Measurements from ENCODE around the gene LRRC25. TPM values are rescaled to one million over a fixed set of nuclear protein-coding genes. Genes with fewer than 3 reads are reported as not detected.

Gene LRRC25
- total RNA-seq, 1 donor from 2014 or later, result not detected

GRCh38 chr19:18415178-18415867 lies 17.9 kb upstream of the LRRC25 start:
- no peak for TF ChIP-seq EZH2 (IDR thresholded peaks at IDR 0.05; ENCODE audit: insufficient read depth, low read length)
- TF ChIP-seq, protein P1, sequence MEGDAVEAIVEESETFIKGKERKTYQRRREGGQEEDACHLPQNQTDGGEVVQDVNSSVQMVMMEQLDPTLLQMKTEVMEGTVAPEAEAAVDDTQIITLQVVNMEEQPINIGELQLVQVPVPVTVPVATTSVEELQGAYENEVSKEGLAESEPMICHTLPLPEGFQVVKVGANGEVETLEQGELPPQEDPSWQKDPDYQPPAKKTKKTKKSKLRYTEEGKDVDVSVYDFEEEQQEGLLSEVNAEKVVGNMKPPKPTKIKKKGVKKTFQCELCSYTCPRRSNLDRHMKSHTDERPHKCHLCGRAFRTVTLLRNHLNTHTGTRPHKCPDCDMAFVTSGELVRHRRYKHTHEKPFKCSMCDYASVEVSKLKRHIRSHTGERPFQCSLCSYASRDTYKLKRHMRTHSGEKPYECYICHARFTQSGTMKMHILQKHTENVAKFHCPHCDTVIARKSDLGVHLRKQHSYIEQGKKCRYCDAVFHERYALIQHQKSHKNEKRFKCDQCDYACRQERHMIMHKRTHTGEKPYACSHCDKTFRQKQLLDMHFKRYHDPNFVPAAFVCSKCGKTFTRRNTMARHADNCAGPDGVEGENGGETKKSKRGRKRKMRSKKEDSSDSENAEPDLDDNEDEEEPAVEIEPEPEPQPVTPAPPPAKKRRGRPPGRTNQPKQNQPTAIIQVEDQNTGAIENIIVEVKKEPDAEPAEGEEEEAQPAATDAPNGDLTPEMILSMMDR (IDR thresholded peaks at IDR 0.05; ENCODE audit: insufficient read depth, low read depth, low read length), result no peak
- FAIRE-seq (no peak), DNase-seq (ENCODE audit: low read depth) (peak; percentile 25)
- Histone ChIP-seq H3K9ac (ENCODE audit: low read length) (peak overlapping the region; percentile 31), H3K4me2 (ENCODE audit: low read length) (peak overlapping the region; percentile 72), H2AFZ (ENCODE audit: low read depth, low read length) (peak overlapping the region; percentile 60), H3K27me3 (ENCODE audit: insufficient read depth, low read length) (no peaks in the 10 kb centered on the region), H3K79me2 (ENCODE audit: insufficient read depth, low read length) (peaks cover 10% of the 10 kb centered on the region), H3K9me3 (ENCODE audit: insufficient read depth, low read depth, low read length) (no peaks in the 10 kb centered on the region), H3K36me3 (ENCODE audit: insufficient read depth, low read length) (no peaks in the 10 kb centered on the region), H4K20me1 (ENCODE audit: insufficient read depth, low read length) (peaks cover 5% of the 10 kb centered on the region), H3K27ac (ENCODE audit: low read depth, low read length) (peak overlapping the region; percentile 86), H3K4me1 (ENCODE audit: insufficient read depth, low read length) (peaks cover 50% of the 10 kb centered on the region), H3K4me3 (ENCODE audit: insufficient read depth, low read depth, low read length) (peak overlapping the region; percentile 14)
- peaks cover 15% of the 10 kb centered on the region for H3K27me3 Mint-ChIP-seq (ENCODE audit: low read depth, unreplicated experiment)
- H3K36me3 Mint-ChIP-seq (ENCODE audit: low read depth, unreplicated experiment), result no peaks in the 10 kb centered on the region
- peaks cover 10% of the 10 kb centered on the region for H3K4me1 Mint-ChIP-seq (ENCODE audit: low read depth, unreplicated experiment)
- no peak overlapping the region for H3K4me3 Mint-ChIP-seq (ENCODE audit: unreplicated experiment)
- H3K27ac Mint-ChIP-seq (ENCODE audit: unreplicated experiment), result no peak overlapping the region
- H3K9me3 Mint-ChIP-seq (ENCODE audit: unreplicated experiment), result no peaks in the 10 kb centered on the region

GRCh38 chr19:18414504-18415177 lies 17.2 kb upstream of the LRRC25 start:
- FAIRE-seq, result no peak

More at GRCh38 chr19:18414504-18415177, 17.2 kb upstream of the LRRC25 start:
- TF ChIP-seq, protein P1 (IDR thresholded peaks at IDR 0.05; ENCODE audit: insufficient read depth, low read depth, low read length), result no peak
- no peak for TF ChIP-seq EZH2 (IDR thresholded peaks at IDR 0.05; ENCODE audit: insufficient read depth, low read length)
- peak overlapping the region; percentile 15 for H3K27ac ChIP-seq (ENCODE audit: low read depth, low read length)
- Mint-ChIP-seq H3K4me1 (ENCODE audit: low read depth, unreplicated experiment) (peaks cover 10% of the 10 kb centered on the region), H3K36me3 (ENCODE audit: low read depth, unreplicated experiment) (no peaks in the 10 kb centered on the region), H3K27me3 (ENCODE audit: low read depth, unreplicated experiment) (peaks cover 15% of the 10 kb centered on the region), H3K27ac (ENCODE audit: unreplicated experiment) (no peak overlapping the region), H3K9me3 (ENCODE audit: unreplicated experiment) (no peaks in the 10 kb centered on the region), H3K4me3 (ENCODE audit: unreplicated experiment) (peak overlapping the region; percentile 40)
- peaks cover 44% of the 10 kb centered on the region for H3K4me1 ChIP-seq (ENCODE audit: insufficient read depth, low read length)
- peak overlapping the region; percentile 31 for H3K9ac ChIP-seq (ENCODE audit: low read length)
- peak overlapping the region; percentile 60 for H2AFZ ChIP-seq (ENCODE audit: low read depth, low read length)
- peaks cover 3% of the 10 kb centered on the region for H3K79me2 ChIP-seq (ENCODE audit: insufficient read depth, low read length)
- no peaks in the 10 kb centered on the region for H4K20me1 ChIP-seq (ENCODE audit: insufficient read depth, low read length)
- no peak overlapping the region for H3K4me3 ChIP-seq (ENCODE audit: insufficient read depth, low read depth, low read length)
- peak overlapping the region; percentile 72 for H3K4me2 ChIP-seq (ENCODE audit: low read length)
- no peak for DNase-seq (ENCODE audit: low read depth)
- no peaks in the 10 kb centered on the region for H3K36me3 ChIP-seq (ENCODE audit: insufficient read depth, low read length)
- H3K27me3 ChIP-seq (ENCODE audit: insufficient read depth, low read length), result no peaks in the 10 kb centered on the region
- H3K9me3 ChIP-seq (ENCODE audit: insufficient read depth, low read depth, low read length), result no peaks in the 10 kb centered on the region

All from astrocyte (in vitro differentiated cells and primary cell).